HG03354 (cell line): ENCODE measurements around the gene NSMF.

Experiments
- ATAC-seq: cut with Tn5 transposase; IDR thresholded peaks from one replicate; pipeline ENCODE4 v1.9.1; 2021; ENCODE audit warnings: mild to moderate bottlenecking; ENCODE audit not compliant: unreplicated experiment, poor library complexity, severe bottlenecking

Gene NSMF

DNA sequence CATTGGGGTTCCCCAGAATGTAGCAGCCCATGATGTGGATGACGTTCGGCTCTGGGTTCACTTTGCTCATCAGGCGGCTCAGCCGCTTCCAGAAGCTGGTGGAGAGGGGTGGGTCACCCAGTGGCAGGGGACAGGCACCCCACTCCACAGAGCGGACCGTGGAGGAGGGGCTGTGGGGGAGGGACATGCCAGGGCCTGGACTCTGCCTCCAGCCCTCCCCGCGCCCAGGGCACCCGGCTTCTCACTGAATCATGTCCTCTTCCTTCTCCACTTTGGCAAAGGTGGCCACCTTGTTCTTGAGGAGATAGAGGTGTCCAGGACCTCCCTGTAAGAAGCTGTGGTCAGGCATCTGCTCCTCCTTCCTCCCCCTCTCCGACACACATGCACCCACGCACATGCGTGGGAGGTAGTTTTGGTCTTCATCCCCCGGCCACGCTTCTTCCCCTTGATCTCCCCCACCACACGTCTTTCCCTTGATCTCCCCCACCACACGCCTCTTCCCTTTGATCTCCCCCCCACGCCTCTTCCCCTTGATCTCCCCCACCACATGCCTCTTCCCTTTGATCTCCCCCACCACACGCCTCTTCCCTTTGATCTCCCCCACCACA is 9.1 kb downstream of the NSMF start:
- no peak for ATAC-seq

DNA sequence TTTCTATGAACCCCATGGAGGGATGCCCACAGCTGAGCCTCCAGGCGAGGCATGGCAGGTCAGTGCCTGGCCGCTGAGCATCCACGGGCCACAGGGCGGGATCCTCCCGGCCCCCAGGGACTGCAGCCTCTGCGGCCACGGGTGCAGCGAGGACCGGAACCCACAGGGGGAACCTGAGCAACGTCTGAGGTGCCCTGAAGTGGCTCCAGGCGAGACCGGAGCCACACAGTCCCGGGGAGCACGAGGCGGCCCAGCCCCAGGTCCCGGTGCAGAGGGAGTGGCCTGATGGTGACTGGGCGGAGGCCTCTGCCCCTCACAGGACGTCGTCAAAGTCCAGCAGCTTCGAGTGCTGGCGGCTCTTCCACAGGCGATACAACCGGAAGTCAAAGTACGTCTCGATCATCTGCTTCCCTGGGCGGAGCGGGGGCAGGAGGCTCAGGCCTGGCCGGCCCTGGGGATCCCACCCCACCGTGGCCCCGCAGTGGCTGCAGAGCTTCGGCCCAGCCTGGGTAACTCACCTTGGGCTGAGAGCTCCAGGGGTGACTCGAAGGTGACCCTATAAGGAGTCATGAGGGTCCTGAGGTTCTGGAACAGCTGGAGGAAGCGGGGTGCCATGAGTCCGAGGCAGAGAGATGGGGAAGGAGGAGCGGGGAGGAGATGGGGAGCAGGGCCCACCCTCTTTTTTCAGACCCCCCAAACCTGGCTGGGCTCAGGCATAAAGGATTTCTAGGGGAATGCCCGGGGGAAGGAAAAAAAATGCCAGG is 9.9 kb downstream of the NSMF start:
- ATAC-seq = no peak

DNA sequence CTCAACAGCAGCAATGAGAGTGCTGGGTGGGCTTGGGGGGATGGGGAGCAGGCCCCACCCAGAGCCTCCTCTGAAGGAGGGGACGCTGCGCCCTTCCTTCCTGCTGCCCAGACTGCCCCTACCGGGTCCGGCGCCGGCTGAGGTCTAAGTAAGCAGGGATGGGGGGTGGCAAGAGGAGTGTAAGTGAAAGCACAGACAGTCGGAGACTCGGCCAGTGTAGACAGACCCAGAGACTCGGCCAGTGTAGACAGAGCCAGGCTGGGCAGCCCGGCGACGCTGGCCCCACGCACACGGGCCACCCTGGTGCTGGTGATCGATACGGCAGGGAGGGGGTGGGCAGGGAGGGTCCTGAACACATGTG is 10.6 kb downstream of the NSMF start:
- ATAC-seq = no peak

DNA sequence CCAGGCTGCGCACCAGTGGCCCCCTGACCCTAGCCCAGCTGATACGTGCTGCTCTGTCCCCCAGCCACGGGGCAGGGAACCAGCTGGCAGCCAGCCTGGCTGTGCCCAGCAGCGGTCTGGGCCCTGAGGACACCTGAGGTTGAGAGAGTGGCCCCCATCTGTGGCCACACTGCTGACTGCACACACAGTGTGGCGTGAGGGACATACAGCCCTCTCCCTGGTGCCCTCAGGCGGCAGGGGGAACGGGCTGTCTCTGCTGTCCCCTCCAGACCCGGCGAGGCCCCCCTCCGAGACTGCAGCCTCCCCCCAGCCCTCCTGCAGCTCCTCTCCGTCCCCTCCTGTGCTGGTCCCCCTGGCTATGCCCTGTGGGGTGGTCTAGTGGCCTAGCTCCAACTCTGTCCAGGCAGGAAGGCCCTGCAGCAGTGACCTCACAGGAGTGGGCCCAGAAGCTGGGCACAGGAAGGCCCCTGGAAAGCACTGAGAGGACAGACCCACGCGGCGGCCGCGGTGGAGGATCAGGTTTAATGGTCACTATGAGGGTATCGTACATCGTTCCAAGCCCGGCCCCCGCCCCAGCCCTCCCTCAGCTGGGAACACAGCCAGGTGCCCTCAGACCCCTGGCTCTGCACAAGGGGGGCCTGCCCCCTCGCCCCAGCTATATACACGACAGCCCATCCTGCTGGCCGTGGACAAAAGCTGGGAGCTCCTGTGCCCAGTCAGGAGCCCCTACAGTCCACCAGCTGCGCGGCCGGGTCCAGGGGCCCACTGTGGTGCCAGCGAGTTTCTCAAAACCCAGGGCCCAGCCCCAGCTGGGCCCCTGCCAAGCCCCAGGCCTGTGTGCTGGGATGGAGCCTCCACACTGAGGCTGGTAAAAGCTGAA is 11.2 kb downstream of the NSMF start:
- no peak for ATAC-seq

DNA sequence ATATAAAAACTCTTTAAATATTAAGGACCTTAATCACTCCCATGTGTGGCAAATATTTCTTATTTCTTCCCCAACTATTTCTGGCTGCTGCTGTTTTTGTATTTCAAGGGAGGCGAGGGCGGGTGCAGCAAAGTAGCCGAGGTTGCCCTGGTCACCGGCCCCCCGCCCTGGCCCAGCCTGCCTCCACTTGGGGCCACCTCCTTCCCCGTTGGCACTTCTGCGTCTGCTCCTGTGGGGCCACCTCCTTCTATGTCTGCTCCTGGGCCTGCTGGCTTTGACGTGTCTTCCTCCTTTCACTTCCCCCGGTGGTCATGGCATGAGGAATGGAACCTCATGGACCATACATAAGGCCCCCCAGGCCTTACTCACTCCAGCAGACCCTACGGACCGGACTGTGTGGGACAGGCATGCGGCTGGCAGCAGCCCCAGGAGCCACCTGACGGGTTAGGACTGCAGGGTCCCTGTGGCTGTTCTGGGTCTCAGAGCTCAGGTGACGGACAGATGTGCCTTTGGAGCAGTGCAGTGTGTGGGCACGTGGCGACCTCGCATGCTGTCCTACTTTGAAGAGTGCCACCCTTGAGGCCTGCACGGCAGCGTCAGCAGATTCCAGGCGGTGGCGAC is 12.2 kb downstream of the NSMF start:
- ATAC-seq = no peak

DNA sequence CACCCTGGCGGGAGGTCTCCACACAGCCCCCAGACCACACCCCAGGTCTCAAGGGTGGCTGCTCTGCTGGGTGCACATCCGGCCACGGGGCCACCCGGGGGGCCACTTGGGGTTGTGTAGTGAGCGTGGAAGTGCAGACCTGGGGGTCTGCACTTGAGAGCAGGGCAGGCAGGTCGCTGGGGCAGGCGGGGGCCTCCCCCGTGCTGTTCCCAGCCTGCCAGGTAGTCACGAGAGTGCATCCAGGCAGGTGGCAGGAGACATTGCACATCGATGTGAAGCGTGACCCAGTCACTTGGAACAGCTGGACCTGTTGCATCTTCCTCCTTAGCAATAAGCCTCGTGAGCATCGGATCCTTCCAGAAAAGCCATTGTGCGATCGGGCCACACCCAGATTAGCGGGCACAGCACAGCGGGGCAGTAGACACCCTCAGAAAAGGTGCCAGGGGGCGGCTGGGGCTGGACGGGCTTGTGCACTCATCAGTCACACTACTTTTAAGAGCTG is 13.2 kb downstream of the NSMF start:
- no peak for ATAC-seq

DNA sequence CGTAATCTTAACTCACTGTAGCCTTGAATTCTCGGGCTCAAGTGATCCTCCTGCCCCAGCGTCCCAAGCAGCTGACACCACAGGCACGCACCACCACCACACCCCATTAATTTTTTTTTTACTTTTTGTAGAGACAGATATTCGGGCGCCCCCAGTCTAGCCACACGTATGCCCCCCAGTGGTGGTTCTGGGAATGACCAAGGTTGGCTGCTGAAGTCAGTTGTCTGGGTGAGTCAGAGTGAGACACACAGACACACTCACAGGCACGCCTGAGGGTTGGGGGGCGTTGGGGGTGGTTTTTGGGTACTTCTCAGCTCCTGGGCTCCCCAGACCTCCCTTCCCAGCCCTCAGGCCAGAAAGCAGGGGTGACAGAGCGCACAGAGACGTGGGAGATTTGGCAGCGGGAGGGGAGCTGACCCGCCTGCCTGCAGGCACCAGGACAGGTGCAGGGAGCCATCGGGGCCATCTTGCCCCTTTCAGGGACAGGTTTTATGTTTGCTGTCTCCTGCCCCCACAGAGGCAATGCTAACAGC is 13.8 kb downstream of the NSMF start:
- ATAC-seq = peak; percentile 76

DNA sequence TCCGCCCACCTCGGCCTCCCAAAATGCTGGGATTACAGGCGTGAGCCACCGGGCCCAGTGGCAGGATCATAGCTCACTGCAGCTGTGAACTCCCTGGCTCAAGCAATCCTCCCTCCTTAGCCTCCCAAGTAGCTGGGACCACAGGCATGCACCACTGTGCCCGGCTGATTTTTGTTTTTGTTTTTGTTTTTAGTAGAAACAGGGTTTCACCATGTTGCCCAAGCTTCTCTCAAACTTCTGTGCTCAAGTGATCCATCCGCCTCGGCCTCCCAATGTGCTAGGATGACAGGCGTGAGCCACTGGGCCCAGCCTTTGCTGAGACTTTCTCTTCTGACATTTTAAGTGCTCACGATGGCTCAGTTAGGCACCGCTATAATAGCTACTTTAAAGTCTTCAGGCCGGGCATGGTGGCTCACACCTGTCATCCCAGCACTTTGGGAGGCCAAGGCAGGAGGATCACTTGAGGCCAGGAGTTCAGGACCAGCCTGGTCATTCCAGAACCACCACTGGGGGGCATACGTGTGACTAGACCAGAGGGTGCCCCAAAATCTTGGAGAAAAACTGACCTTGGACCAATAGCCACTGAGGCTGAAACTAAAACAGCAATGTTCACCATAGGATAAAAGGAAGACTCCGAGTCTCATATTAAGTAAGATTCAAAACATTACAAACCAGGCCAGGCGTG is 14.9 kb downstream of the NSMF start:
- no peak for ATAC-seq

DNA sequence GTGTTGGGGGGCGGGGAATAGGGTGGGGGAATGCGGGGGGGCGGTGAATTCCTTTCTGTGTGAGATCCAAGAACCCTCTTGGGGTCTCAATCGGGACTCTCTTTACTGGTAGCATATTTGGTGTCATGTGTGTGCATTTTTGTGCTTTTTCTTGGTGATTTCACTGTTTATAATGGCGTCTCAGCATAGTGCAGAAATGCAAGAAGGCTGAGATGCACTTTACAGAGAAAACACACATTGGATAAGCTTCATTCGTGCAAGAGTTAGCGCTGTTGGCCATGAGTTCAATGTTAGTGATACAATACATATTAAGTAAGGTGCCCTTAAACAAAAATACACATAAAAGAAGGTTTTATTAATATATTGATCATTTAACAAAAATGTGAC is 17.2 kb downstream of the NSMF start:
- no peak for ATAC-seq

DNA sequence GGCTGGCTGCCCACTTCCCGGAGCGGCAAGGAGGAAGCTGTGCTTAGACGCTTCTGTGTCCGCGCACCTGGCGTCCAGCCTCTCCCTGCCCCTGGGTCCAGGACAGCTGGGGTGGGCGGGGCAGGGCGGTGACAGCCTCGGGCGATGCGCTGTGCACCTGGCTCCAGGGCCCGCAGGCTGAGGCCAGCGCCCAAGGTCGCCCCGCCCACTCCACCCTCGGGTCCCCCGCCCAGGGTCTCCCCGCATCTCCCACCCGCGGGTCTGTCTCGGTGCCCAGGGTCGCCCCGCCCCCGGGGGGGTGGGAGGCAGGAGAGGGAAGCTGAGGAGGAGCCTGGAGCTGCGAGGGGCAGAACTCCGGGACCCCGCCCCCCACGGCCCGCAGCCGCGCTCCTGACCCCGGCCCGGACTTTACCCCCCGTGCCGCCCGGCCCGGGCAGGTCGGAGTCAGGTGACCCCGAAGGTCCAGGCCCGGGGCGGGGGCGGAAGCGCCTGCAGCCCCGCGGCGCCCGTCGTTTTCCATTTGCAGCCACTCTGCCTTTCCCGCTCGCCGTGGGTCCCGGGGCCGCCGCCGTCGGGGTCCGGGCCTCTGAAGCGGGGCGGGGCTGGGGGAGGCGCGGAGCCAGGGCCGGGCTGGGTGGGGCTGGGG is 17.7 kb downstream of the NSMF start, which contains the start of gene ENTPD8:
TSS of gene ENTPD8 (minus strand) at position 69 of the 646 bp plus-strand sequence. CDS start 3,072 bp downstream, outside the sequence.
- ATAC-seq = no peak

DNA sequence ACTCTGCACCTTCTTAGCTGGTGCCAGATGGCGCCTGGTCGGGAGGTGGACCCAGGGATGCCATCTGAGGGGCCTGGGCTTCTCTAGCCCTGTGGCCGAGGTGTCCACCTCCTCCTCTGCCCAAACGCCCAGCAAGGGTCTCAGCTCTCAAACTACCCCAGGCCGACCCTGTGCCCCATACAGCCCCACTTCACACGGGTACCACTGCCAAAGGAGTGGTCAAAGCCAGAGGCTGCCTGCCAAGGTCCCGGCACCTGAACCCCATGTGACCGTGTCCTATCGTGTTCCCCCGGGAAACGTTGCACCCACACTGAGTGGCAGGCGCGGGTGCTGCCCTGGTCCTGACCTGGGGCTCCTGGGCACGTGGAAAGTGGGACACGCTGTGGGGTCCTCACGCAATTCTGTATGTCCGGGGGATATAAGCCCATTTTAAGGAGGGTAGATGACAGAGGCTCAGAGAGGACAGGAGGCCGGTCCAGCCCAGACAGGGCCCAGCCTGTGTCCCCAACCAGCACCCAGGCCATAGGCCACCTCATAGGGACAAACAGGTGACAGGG is 19.9 kb downstream of the NSMF start:
- ATAC-seq = no peak

DNA sequence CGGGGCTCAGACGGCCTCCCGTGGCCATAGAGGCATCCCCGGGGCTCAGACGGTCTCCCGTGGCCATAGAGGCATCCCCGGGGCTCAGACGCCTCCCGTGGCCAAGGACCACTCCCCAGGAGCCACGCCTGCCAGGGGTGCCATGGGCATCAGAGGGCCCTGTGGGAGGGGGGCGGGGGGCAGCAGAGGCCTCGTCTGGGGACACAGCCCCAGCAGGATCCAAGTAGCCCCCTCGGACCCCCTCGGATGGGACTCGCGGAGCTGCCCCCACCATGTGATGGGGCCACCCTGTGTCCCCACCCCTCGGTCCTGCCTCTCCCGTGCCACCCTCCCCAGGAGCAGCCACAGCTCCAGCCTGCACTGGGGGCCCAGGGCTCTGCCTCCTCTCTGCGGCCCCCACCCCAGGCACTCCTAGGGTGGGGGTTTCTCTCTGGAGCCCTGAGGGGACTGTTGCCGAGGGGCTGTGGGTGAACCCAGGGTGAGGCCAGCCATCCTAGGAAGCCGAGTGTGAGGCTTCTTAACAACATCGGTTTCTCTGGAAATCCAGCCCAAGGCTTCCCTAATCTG is 20.5 kb downstream of the NSMF start:
- ATAC-seq = no peak

DNA sequence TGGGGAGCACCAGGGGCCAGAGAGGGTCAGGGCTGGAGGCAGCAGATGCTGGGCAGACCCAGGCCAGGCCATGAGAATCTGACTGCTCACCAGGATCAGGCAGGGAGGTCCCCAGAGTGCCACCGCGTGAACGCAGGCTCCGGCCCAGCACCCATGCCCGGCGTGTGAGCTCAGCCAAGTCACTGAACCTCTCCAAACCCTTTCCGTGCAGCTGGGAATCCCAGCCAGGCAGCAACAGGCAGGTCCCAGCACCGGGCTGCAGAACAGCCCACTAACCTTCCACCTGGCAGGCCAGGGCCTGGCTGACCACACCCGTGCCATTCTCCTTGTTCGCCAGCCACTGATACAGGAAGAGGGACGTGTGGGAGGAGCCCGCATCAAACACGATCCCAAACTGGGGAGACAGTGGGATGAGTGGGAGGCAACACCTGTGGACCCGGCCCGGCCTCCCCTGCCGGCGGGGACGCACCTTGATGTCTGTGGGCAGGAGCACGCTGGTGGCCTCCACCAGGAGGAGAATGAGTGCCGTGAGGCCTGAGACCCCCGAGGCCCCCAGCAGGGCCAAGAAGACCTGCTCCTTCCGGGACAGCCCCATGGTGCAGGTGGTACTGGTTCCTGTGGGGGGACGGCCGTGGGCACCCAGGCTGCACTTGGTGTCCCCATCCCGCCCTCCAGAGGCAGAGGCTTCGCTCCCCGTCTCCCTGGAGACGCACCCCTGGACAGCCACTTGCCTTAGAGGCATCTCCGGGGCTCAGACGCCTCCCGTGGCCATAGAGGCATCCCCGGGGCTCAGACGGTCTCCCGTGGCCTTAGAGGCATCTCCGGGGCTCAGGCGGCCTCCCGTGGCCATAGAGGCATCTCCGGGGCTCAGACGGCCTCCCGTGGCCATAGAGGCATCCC is 21.2 kb downstream of the NSMF start:
- ATAC-seq = no peak

DNA sequence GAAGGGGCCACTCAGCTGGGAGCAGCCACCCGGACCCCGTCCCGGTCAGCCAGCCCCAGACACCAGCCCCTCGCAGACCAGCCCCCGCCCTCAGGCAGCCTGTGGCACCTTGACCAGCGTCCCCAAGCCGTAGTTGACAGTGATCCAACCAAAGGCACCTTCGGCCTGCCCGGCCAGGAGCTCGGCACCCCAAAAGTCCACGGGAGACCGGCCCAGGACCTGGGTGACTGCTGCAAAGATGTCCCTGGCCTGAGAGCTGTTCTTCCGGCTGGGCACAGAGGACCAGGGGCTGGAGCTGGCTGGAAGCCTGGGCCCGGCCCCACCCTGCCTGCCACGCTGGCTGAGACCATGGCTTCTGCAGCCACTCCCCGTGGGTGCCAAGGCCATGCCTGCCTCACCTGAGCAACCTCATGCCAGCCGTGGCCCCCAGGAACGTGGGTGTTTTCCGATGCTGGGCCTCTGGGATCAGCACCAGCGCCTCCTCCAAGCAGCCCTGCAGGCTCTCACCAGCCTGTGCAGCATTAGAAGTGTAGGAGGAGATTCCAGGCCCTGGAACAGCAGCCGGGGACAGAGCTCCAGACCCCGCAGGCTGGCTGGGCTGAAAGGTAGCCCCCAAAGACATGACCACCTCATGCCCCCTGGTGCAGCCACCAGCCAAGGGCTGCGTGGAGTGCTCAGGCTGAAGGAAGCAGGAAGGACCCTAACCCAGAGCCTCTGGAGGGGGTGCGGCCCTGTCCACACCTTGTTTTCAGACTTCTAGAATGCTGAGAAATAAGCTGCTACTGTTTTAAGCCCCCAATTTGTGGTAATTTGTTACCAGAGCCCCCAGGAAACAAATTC is 22.2 kb downstream of the NSMF start:
- no peak for ATAC-seq

DNA sequence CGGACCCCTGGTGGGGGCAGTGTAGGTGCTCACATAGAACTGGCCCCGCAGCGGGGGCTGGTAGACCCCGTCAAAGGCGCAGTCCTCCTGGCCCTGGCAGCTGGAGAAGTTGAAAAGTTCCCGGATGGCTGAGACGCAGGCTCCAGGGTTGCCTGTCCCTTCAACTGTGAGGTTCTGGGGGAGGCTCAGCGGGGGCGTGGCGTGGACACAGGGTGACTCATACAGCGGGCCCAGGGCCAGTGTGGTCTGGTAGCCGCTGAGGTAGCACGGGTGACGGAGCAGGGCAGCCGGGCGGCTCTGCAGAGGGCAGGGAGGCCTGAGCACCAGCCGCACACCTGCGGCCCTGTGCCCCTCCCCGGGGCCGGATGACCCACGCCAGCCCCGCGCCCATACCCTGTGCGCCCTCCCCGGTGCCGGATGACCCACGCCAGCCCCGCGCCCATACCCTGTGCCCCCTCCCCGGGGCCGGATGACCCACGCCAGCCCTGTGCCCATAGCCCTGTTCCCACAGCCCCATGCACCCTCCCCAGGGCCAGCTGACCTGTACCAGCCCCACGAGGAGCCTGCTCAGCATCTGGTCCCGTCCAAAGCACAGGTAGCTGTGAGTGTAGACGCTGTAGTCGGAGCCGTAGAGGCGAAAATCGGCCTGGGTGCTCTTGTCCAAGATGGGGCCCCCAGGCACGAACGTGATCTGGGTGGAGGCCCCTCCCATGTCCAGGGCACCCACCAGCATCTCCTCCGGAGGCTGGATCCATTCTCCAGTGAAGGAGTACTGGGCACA is 23.0 kb downstream of the NSMF start:
- ATAC-seq = no peak
